HEK293T (cell line): Measurements from ENCODE around the gene PALB2.

ENCODE experiments used
- BHLHE40 ChIP-seq: fragments of 450-650 bp; IDR thresholded peaks from 2 replicates; pipeline ENCODE4 v1.6.1; 2016; ENCODE audit warnings: mild to moderate bottlenecking, moderate library complexity, borderline replicate concordance
- FOXM1 ChIP-seq: fragments of 450-650 bp; IDR thresholded peaks from 2 replicates; pipeline ENCODE4 v1.6.1; 2017; ENCODE audit warnings: mild to moderate bottlenecking, borderline replicate concordance

DNA sequence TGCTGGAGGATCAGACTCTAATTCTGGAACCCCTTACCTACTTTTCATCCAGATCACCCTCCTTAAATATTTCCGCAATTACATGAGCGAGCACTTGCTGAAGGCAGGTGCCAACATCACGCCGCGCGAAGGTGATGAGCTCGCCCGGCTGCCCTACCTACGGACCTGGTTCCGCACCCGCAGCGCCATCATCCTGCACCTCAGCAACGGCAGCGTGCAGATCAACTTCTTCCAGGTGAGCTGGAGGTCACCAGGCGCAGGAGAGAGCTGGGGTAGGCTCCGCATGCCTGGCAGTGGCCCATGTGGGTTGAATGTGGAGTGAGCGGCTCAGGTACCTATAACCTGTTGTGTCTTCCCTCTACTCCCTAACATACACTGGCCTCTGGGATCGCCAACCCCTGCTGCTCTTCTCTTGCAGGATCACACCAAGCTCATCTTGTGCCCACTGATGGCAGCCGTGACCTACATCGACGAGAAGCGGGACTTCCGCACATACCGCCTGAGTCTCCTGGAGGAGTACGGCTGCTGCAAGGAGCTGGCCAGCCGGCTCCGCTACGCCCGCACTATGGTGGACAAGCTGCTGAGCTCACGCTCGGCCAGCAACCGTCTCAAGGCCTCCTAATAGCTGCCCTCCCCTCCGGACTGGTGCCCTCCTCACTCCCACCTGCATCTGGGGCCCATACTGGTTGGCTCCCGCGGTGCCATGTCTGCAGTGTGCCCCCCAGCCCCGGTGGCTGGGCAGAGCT lies 48.5 kb upstream of the PALB2 start:
- TF ChIP-seq BHLHE40 (no peak), FOXM1 (no peak)
